Common myeloid progenitor, CD34-positive (primary cell): ENCODE results near the gene TMEM60.
"Not testable (repeated sequence)": the region's sequence is repeated elsewhere in the genome, so short reads cannot be mapped to it uniquely, and the experiment has no call there.

Experiments used
- CTCF ChIA-PET: fragments of 350-600 bp; sonication (Branson Sonifier 250); formaldehyde crosslinking; loops from one replicate; lab custom pipeline; 2021; ENCODE audit warnings: antibody characterized with exemption; lab: Charles Lee
- POLR2A ChIA-PET: fragments of 350-600 bp; sonication (Branson Sonifier 250); formaldehyde crosslinking; loops from one replicate; lab custom pipeline; 2021; ENCODE audit warnings: antibody characterized with exemption; lab: Charles Lee
- DNase-seq, 3 donors: peaks; one replicate each; pipeline versions ENCODE4 v3.0.0 to v3.0.0-alpha.2; 2013
- H3K27ac ChIP-seq, 2 experiments: 1 replicate in 1 of 2; 2 replicates in 1 of 2; pipeline ENCODE4 v1.7.0; 2013; ENCODE audit warnings: inconsistent platforms in 2 of 2, low read length in 2 of 2, mild to moderate bottlenecking in 2 of 2, low read depth in 1 of 2, moderate library complexity in 1 of 2; ENCODE audit not compliant: severe bottlenecking in 2 of 2, insufficient read depth in 1 of 2, poor library complexity in 1 of 2
- H3K27me3 ChIP-seq, 5 experiments: replicated peaks in 2 of 5; 1 replicate in 3 of 5; 2 replicates in 2 of 5; pipeline versions ENCODE4 v1.6.1 to v1.7.0; 2013; ENCODE audit warnings: low read length in 4 of 5, mild to moderate bottlenecking in 2 of 5, moderate library complexity in 2 of 5, inconsistent platforms in 1 of 5; ENCODE audit not compliant: insufficient read depth in 5 of 5, control insufficient read depth in 4 of 5
- H3K36me3 ChIP-seq, 4 experiments: 1 replicate in 2 of 4; 2 replicates in 2 of 4; pipeline versions ENCODE4 v1.6.1 to v1.7.0; 2013; ENCODE audit warnings: low read length in 3 of 4, control low read depth in 1 of 4, mild to moderate bottlenecking in 1 of 4; ENCODE audit not compliant: control insufficient read depth in 4 of 4, insufficient read depth in 4 of 4
- H3K4me1 ChIP-seq, 4 experiments: 1 replicate in 3 of 4; 2 replicates in 1 of 4; pipeline versions ENCODE4 v1.6.1 to v1.7.1; 2013; ENCODE audit warnings: low read length in 3 of 4, mild to moderate bottlenecking in 3 of 4, control low read depth in 1 of 4, inconsistent platforms in 1 of 4, moderate library complexity in 1 of 4; ENCODE audit not compliant: control insufficient read depth in 4 of 4, insufficient read depth in 4 of 4; ENCODE audit errors: control extremely low read depth in 1 of 4
- H3K4me3 ChIP-seq, 7 experiments: 1 replicate in 4 of 7; 2 replicates in 3 of 7; pipeline versions ENCODE4 v1.5.1 to v1.7.0; 2013; ENCODE audit warnings: mild to moderate bottlenecking in 7 of 7, low read length in 6 of 7, moderate library complexity in 6 of 7, inconsistent platforms in 2 of 7, low read depth in 2 of 7, control low read depth in 1 of 7; ENCODE audit not compliant: insufficient read depth in 4 of 7, control insufficient read depth in 1 of 7; ENCODE audit errors: extremely low read depth in 1 of 7
- H3K9me3 ChIP-seq, 5 experiments: 1 replicate in 4 of 5; 2 replicates in 1 of 5; pipeline versions ENCODE4 v1.6.1 to v1.7.1; 2013; ENCODE audit warnings: low read length in 4 of 5, mild to moderate bottlenecking in 2 of 5, inconsistent platforms in 1 of 5, low read depth in 1 of 5, moderate library complexity in 1 of 5; ENCODE audit not compliant: control insufficient read depth in 4 of 5, insufficient read depth in 2 of 5; ENCODE audit errors: control extremely low read depth in 1 of 5
- WGBS: methylation state at CpG from one replicate; pipeline ENCODE4 v1.1.5; 2013; ENCODE audit not compliant: insufficient coverage; 5-methylcytosine and 5-hydroxymethylcytosine counted together

TMEM60 gene

DNA sequence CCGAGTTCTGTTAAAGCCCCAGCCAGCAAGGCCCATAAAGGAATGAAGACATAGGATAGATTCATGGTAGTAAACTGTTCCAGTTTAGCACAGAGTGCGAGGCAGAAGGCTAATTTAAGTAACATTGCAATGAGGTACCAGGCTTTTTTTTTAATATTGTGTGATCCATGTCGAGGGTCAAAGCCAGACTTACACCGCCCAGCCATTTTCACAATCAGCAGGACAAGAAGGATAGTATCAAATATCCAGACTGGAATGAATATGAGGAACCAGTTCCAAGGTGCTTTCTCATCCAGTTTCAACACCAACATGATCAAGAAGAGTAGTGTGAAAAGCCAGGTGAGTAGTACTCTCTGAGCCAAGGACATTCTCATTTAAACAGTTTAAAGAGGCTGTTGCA lies 4.2 kb downstream of the TMEM60 start:
- no peak overlapping the region for H3K4me3 ChIP-seq
- no peaks in the 10 kb centered on the region for H3K27me3 ChIP-seq
- ChIA-PET POLR2A (no interaction called here), CTCF (no interaction called here)
- no peak for DNase-seq
- H3K4me1 ChIP-seq, result peaks cover 9 to 16% (median 12%) of the 10 kb centered on the region in 4 experiments
- no peaks in the 10 kb centered on the region for H3K9me3 ChIP-seq
- H3K36me3 ChIP-seq, result peaks cover 0 to 9% (median 6%) of the 10 kb centered on the region in 4 experiments
- H3K27ac ChIP-seq, result no peak overlapping the region
- 100% methylated on average over 2 of the region's 4 CpGs for WGBS

- 100% methylated on average over 1 of the region's 2 CpGs for WGBS
- Histone ChIP-seq H3K4me1 (peaks cover 2 to 6% (median 4%) of the 10 kb centered on the region in 4 experiments), H3K27me3 (no peaks in the 10 kb centered on the region), H3K36me3 (peaks cover 0 to 9% (median 6%) of the 10 kb centered on the region in 4 experiments), H3K9me3 (no peaks in the 10 kb centered on the region), H3K27ac (no peak overlapping the region), H3K4me3 (no peak overlapping the region)
- DNase-seq, result no peak
- ChIA-PET CTCF (interaction anchor here (0.8 kb wide), 1 partner anchor 24 kb away, joined by 3 read pairs; no protein-coding TSS in a partner anchor), POLR2A (no interaction called here)
These were observed 6.3 kb downstream of the TMEM60 start for GRCh38 chr7:77791956-77792355.

- WGBS, result no CpG with 5 or more reads among the region's 6 CpGs
- ChIA-PET POLR2A (no interaction called here), CTCF (interaction anchor here (0.6 kb wide), 1 partner anchor 21 kb away, joined by 4 read pairs; no protein-coding TSS in a partner anchor)
- Histone ChIP-seq H3K4me3 (no peak overlapping the region), H3K9me3 (no peaks in the 10 kb centered on the region), H3K4me1 (peaks cover 0 to under 1% (median 0%) of the 10 kb centered on the region in 4 experiments), H3K27ac (no peak overlapping the region), H3K27me3 (no peaks in the 10 kb centered on the region), H3K36me3 (peaks cover 0 to 12% (median 6%) of the 10 kb centered on the region in 4 experiments)
- DNase-seq, result no peak
These were observed 6.9 kb downstream of the TMEM60 start for GRCh38 chr7:77791336-77791735.

DNA sequence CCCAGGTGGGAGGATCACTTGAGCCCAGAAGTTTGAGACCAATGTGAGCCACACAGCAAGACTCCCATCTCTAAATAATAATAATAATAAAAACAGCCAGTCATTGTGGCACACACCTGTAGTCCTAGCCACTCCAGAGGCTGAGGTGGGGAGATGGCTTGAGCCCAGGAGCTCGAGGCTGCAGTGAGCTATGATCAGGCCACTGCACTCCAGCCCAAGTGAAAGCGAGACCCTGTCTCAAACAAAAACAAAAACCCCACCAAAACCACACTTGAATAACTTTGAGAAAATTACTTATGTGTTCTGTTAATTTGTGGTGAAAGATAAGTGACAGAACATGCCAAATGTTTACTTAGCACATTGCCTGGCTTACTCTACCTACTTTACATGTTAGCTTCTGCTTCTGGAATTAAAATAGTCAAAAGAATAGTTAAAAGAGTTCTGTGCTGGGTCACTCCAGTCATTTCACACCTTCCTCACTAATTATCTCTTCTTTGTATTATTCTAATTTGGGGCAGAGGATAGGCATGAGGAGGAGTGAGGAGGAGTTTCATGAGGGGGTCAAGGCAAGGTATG lies 9.8 kb downstream of the TMEM60 start:
- H3K9me3 ChIP-seq, result peaks cover 0 to 6% (median 0%) of the 10 kb centered on the region in 5 experiments
- H3K36me3 ChIP-seq, result peaks cover 7 to 23% (median 13%) of the 10 kb centered on the region in 4 experiments
- H3K27me3 ChIP-seq, result no peaks in the 10 kb centered on the region
- ChIA-PET POLR2A (no interaction called here), CTCF (interaction anchor here (1.3 to 2.0 kb wide), 3 partner anchors 9 to 22 kb away, joined by 3 to 9 read pairs (median 4); partner anchors contain the start of gene TMEM60)
- no peak for DNase-seq
- no peak overlapping the region for H3K4me3 ChIP-seq
- no CpG with 5 or more reads among the region's 2 CpGs for WGBS
- H3K4me1 ChIP-seq, result no peaks in the 10 kb centered on the region
- H3K27ac ChIP-seq, result no peak overlapping the region

- Histone ChIP-seq H3K9me3 (peaks cover 0 to 6% (median 0%) of the 10 kb centered on the region in 5 experiments), H3K27ac (no peak overlapping the region), H3K27me3 (no peaks in the 10 kb centered on the region), H3K36me3 (peaks cover 11 to 28% (median 23%) of the 10 kb centered on the region in 4 experiments), H3K4me3 (no peak overlapping the region), H3K4me1 (no peaks in the 10 kb centered on the region)
- no peak for DNase-seq
- ChIA-PET POLR2A (no interaction called here), CTCF (interaction anchor here (2.8 kb wide), 1 partner anchor 135 kb away, joined by 7 read pairs; no protein-coding TSS in a partner anchor)
These were observed 11.5 kb downstream of the TMEM60 start for GRCh38 chr7:77786741-77787140.

- Histone ChIP-seq H3K4me1 (no peaks in the 10 kb centered on the region), H3K27me3 (no peaks in the 10 kb centered on the region), H3K9me3 (peaks cover 0 to 6% (median 0%) of the 10 kb centered on the region in 5 experiments), H3K27ac (no peak overlapping the region), H3K36me3 (peaks cover 11 to 31% (median 25%) of the 10 kb centered on the region in 4 experiments), H3K4me3 (no peak overlapping the region)
- POLR2A ChIA-PET, result no interaction called here
- no peak for DNase-seq
- CTCF ChIA-PET, result interaction anchor here (2.8 kb wide), 1 partner anchor 134 kb away, joined by 7 read pairs; no protein-coding TSS in a partner anchor
- 100% methylated on average over 3 of the region's 3 CpGs for WGBS
These were observed 12.2 kb downstream of the TMEM60 start for GRCh38 chr7:77786018-77786417.

DNA sequence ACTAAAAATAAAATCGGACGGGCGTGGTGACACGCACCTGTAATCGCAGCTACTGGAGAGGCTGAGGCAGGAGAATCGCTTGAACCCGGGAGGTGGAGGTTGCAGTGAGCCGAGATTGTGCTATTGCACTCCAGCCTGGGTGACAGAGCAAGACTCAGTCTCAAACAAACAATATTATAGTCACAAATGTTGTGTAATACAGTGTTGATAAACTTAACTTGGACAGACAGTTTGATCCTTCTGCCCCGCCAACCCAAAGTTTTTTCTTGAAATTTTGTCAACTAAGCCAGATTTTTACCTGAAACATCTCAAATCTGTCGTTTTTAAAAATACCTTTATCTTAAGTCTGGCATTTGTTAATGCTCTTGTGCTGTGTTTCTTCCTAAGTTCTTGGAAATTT lies 13.8 kb downstream of the TMEM60 start:
- POLR2A ChIA-PET, DNase-seq, H3K4me3 ChIP-seq, H3K27me3 ChIP-seq, H3K4me1 ChIP-seq, H3K9me3 ChIP-seq, H3K27ac ChIP-seq: not testable (repeated sequence)
- 88% methylated on average over 8 of the region's 10 CpGs for WGBS
- CTCF ChIA-PET, result interaction anchor here (2.8 kb wide), 1 partner anchor 132 kb away, joined by 7 read pairs; no protein-coding TSS in a partner anchor
- H3K36me3 ChIP-seq, result peaks cover 19 to 45% (median 29%) of the 10 kb centered on the region in 4 experiments
